NT2/D1 (cell line): Measurements from ENCODE around the gene COPS6.

ENCODE experiments used
- DNase-seq: peaks from one replicate; pipeline ENCODE4 v3.0.0-alpha.2; 2011; ENCODE audit warnings: low read depth, low spot score
- H3K27me3 ChIP-seq: 2 replicates; pipeline ENCODE4 v1.6.0; 2011; ENCODE audit warnings: mild to moderate bottlenecking; ENCODE audit not compliant: insufficient read length, insufficient read depth
- H3K36me3 ChIP-seq: 2 replicates; pipeline ENCODE4 v1.6.1; 2011; ENCODE audit warnings: mild to moderate bottlenecking, low read length, mixed read lengths; ENCODE audit not compliant: insufficient read depth, insufficient read length
- H3K4me1 ChIP-seq: 2 replicates; pipeline ENCODE4 v1.5.1; 2011; ENCODE audit not compliant: insufficient read depth, insufficient read length
- H3K4me3 ChIP-seq: 2 replicates; pipeline ENCODE4 v1.5.1; 2011; ENCODE audit warnings: low read depth; ENCODE audit not compliant: insufficient read length
- H3K9ac ChIP-seq: 2 replicates; pipeline ENCODE4 v1.6.0; 2011; ENCODE audit warnings: low read depth; ENCODE audit not compliant: insufficient read length
- H3K9me3 ChIP-seq: 2 replicates; pipeline ENCODE4 v1.5.1; 2011; ENCODE audit warnings: mild to moderate bottlenecking, low read length; ENCODE audit not compliant: insufficient read depth
- SUZ12 ChIP-seq: IDR thresholded peaks from 2 replicates; pipeline ENCODE4 v1.6.1; 2011; ENCODE audit not compliant: insufficient read length, insufficient read depth; ENCODE audit errors: extremely low read depth
- YY1 ChIP-seq: IDR thresholded peaks from 2 replicates; pipeline ENCODE4 v1.6.1; 2011; ENCODE audit not compliant: insufficient read length, insufficient read depth
- ZNF274 ChIP-seq: IDR thresholded peaks from 2 replicates; pipeline ENCODE4 v1.6.1; 2011; ENCODE audit warnings: mild to moderate bottlenecking, low read depth, low read length

Gene COPS6

GRCh38 chr7:100106633-100107032, 17.9 kb downstream of the COPS6 start:
- no peaks in the 10 kb centered on the region for H3K27me3 ChIP-seq
- H3K4me3 ChIP-seq = no peak overlapping the region
- H3K4me1 ChIP-seq = peaks cover 3% of the 10 kb centered on the region
- H3K36me3 ChIP-seq = peaks cover 72% of the 10 kb centered on the region
- H3K9ac ChIP-seq = no peak overlapping the region
- no peak for DNase-seq
- no peaks in the 10 kb centered on the region for H3K9me3 ChIP-seq
- TF ChIP-seq YY1 (no peak), ZNF274 (no peak), SUZ12 (no peak)

GRCh38 chr7:100107125-100107737, 18.5 kb downstream of the COPS6 start:
- no peaks in the 10 kb centered on the region for H3K27me3 ChIP-seq
- no peak overlapping the region for H3K9ac ChIP-seq
- DNase-seq = no peak
- H3K4me3 ChIP-seq = no peak overlapping the region
- no peaks in the 10 kb centered on the region for H3K9me3 ChIP-seq
- peaks cover 3% of the 10 kb centered on the region for H3K4me1 ChIP-seq
- H3K36me3 ChIP-seq = peaks cover 78% of the 10 kb centered on the region
- TF ChIP-seq SUZ12 (no peak), YY1 (no peak), ZNF274 (no peak)

- Histone ChIP-seq H3K36me3 (peaks cover 83% of the 10 kb centered on the region), H3K4me3 (no peak overlapping the region), H3K4me1 (peaks cover 3% of the 10 kb centered on the region), H3K27me3 (no peaks in the 10 kb centered on the region), H3K9ac (no peak overlapping the region), H3K9me3 (no peaks in the 10 kb centered on the region)
- DNase-seq = no peak
- TF ChIP-seq YY1 (no peak), ZNF274 (no peak), SUZ12 (no peak)
These were observed 19.1 kb downstream of the COPS6 start for GRCh38 chr7:100107890-100108289.

GRCh38 chr7:100109521-100110163, 20.9 kb downstream of the COPS6 start:
- TF ChIP-seq SUZ12 (no peak), ZNF274 (no peak)
- no peaks in the 10 kb centered on the region for H3K9me3 ChIP-seq
- H3K4me1 ChIP-seq = no peaks in the 10 kb centered on the region
- H3K27me3 ChIP-seq = no peaks in the 10 kb centered on the region
- H3K36me3 ChIP-seq = peaks cover 85% of the 10 kb centered on the region
- no peak overlapping the region for H3K4me3 ChIP-seq
- no peak for DNase-seq
- no peak overlapping the region for H3K9ac ChIP-seq

- peaks cover 80% of the 10 kb centered on the region for H3K36me3 ChIP-seq
- no peak for DNase-seq
- TF ChIP-seq SUZ12 (no peak), ZNF274 (no peak), YY1 (no peak)
- H3K4me1 ChIP-seq = no peaks in the 10 kb centered on the region
- no peaks in the 10 kb centered on the region for H3K27me3 ChIP-seq
- no peak overlapping the region for H3K4me3 ChIP-seq
- no peak overlapping the region for H3K9ac ChIP-seq
- no peaks in the 10 kb centered on the region for H3K9me3 ChIP-seq
These were observed 22.4 kb downstream of the COPS6 start for GRCh38 chr7:100111156-100111555.

- DNase-seq = no peak
- TF ChIP-seq YY1 (no peak), SUZ12 (no peak), ZNF274 (no peak)
- Histone ChIP-seq H3K27me3 (no peaks in the 10 kb centered on the region), H3K4me1 (no peaks in the 10 kb centered on the region), H3K9ac (no peak overlapping the region), H3K36me3 (peaks cover 79% of the 10 kb centered on the region), H3K9me3 (no peaks in the 10 kb centered on the region), H3K4me3 (no peak overlapping the region)
These were observed 23.1 kb downstream of the COPS6 start for GRCh38 chr7:100111914-100112313.

- H3K27me3 ChIP-seq = no peaks in the 10 kb centered on the region
- no peaks in the 10 kb centered on the region for H3K9me3 ChIP-seq
- DNase-seq = no peak
- no peaks in the 10 kb centered on the region for H3K4me1 ChIP-seq
- TF ChIP-seq SUZ12 (no peak), YY1 (no peak), ZNF274 (no peak)
- no peak overlapping the region for H3K4me3 ChIP-seq
- H3K36me3 ChIP-seq = peaks cover 50% of the 10 kb centered on the region
- no peak overlapping the region for H3K9ac ChIP-seq
These were observed 26.3 kb downstream of the COPS6 start for GRCh38 chr7:100115026-100115425.
